ENCODE measurements around the gene SHC2. TPM values are rescaled to one million over a fixed set of nuclear protein-coding genes. Genes with fewer than 3 reads are reported as not detected.
A peak's percentile ranks its signal among the peaks of the same experiment; 100 is the strongest.

The SHC2 gene
- total and polyA plus RNA-seq, 2 experiments from 2014 or later, result 2.2 to 4.6 TPM

DNA sequence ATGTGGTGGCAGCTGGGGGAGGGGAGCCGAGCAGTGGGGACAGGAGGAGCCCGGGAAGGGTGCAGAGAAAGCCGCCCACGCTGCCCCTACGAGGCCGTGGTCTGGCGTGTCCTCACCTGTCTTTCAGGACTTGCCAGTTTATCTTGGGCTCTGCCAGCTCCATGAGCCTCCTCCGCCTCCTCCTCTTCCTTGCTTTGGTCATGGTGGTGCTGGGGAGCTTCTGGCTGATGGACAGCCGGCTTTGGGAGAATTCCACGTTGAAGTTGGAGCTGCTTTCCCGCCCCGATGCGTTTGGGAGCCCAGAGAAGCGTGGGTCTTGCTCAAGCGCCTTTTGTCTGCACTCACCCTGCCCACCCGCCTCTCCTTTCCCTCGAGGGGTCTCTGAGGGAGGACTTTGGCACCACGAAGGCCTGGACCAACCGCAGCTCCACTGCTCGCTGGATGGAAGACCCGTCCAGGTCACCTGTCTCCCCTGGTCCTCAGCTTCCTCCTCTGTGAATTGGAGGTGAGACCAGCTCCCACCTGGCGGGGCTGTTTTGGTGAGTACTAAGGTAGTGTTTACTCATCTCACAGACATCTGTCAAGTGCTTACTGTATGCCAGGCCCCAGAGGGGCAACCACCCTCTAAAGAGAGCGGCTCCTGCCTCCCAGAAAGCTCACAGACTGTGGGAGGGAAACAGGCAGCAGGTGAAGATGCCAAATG, 86.5 kb downstream of the SHC2 start (continued):
- TF ChIP-seq ZNF462 (CRISPR knock-in tag; IDR thresholded peaks at IDR 0.05) (no peak), ZNF114 (CRISPR knock-in tag; IDR thresholded peaks at IDR 0.05) (no peak), ZNF331 (CRISPR knock-in tag; IDR thresholded peaks at IDR 0.05; ENCODE audit: low read depth) (no peak), JUNB (IDR thresholded peaks at IDR 0.05; ENCODE audit: unreplicated experiment) (no peak), EZH2phosphoT487 (IDR thresholded peaks at IDR 0.05; ENCODE audit: unreplicated experiment) (no peak), POLR2AphosphoS5 (IDR thresholded peaks at IDR 0.05; ENCODE audit: low read depth) (no peak), CREB1 (CRISPR knock-in tag; IDR thresholded peaks at IDR 0.05; ENCODE audit: low read depth) (no peak)

- ATAC-seq, result no peak
- Histone ChIP-seq H2AFZ (no peak overlapping the region), H3K4me2 (no peak overlapping the region)
Observed at GRCh38 chr19:373391-374182, 87.2 kb downstream of the SHC2 start.

More at GRCh38 chr19:373391-374182, 87.2 kb downstream of the SHC2 start:
- Histone ChIP-seq H4K20me1 (replicated peaks; ENCODE audit: insufficient read depth) (no peaks in the 10 kb centered on the region), H3K4me3 (no peak overlapping the region), H3K4me1 (ENCODE audit: insufficient read depth) (no peaks in the 10 kb centered on the region), H3F3A (replicated peaks; ENCODE audit: low read depth) (no peaks in the 10 kb centered on the region), H3K9me2 (ENCODE audit: insufficient read depth) (no peaks in the 10 kb centered on the region), H3K79me2 (replicated peaks; ENCODE audit: insufficient read depth) (no peaks in the 10 kb centered on the region), H3K27me3 (ENCODE audit: insufficient read depth) (no peaks in the 10 kb centered on the region), H3K27ac (ENCODE audit: low read depth) (no peak overlapping the region), H3K36me3 (ENCODE audit: insufficient read depth) (no peaks in the 10 kb centered on the region)
- H3K27me3 Mint-ChIP-seq (ENCODE audit: insufficient read depth, low read depth, poor library complexity), result peaks cover 13% of the 10 kb centered on the region
- no peak overlapping the region for H3K27ac Mint-ChIP-seq
- H3K4me3 Mint-ChIP-seq, result no peak overlapping the region
- TF ChIP-seq CTCF (conservative IDR thresholded peaks at IDR 0.05; ENCODE audit: low read depth in 2 of 2) (peak in 1 of 2 experiments; percentile 22; a peak in 1 of 4 replicates), ZNF114 (CRISPR knock-in tag; IDR thresholded peaks at IDR 0.05) (no peak)
- DNase-seq (ENCODE audit: low spot score), result no peak
- peaks cover 15% of the 10 kb centered on the region for H3K9me3 Mint-ChIP-seq
- H3K36me3 Mint-ChIP-seq (ENCODE audit: low read depth), result peaks cover 6% of the 10 kb centered on the region; the same call in 1 of the 3 replicates
- H3K4me1 Mint-ChIP-seq, result no peaks in the 10 kb centered on the region; the same call in 2 of the 3 replicates

Measured in GM23338 (cell line).